ENCODE data around the gene OLFML3.

The OLFML3 gene

DNA sequence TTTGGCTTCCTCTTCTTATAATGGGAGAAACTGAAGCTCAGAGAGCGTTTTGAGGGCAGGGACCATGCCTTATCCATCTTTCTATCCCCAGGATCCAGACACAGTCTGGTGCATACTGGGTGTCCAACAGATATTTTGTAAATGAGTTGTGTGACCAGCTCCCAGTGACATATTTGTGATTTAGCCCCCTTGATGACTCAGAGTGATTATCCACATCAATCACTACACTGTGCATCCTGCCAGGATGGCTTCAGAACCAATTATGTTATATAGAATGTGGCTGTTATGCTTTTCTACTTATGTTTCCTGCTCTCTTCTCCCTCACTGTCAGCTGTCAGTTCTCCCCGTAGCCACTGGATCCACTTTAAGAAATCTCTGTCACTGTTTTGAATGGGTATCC is 11.3 kb downstream of the OLFML3 start:
- H3K27ac ChIP-seq (ENCODE audit: insufficient read depth, low read length, poor library complexity, severe bottlenecking) = no peak overlapping the region
- DNase-seq = no peak

DNA sequence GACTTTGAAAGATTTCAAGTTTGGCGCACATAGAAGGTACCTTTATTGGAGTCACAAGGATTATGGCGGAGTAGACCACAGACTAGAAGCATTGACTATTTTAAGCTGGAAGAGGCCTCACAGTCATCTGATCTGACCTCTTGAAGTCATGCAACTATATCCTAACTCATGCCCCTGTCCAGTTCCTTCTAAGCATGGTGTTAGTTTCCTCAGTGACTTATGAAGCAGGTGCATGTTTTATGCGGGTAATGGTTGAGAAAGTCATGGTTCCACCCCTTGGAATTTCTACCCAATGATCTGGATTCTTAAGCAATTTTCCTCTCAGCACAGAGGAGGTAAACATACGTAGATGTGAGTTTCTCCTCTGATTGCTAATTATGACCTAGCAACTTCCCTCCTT is 11.7 kb downstream of the OLFML3 start:
- H3K4me1 ChIP-seq (ENCODE audit: control insufficient read depth, insufficient read depth, low read length, poor library complexity, severe bottlenecking) = no peaks in the 10 kb centered on the region
- no peak for DNase-seq
- H3K27me3 ChIP-seq (replicated peaks; ENCODE audit: control insufficient read depth, insufficient read depth, low read length, poor library complexity, severe bottlenecking) = no peaks in the 10 kb centered on the region
- no peaks in the 10 kb centered on the region for H3K36me3 ChIP-seq (ENCODE audit: control insufficient read depth, insufficient read depth, low read length)
- no peak overlapping the region for H3K4me3 ChIP-seq (ENCODE audit: insufficient read depth, low read depth, low read length, poor library complexity, severe bottlenecking)
- H3K9me3 ChIP-seq (ENCODE audit: control insufficient read depth, low read length) = peaks cover 5% of the 10 kb centered on the region
- H3K27ac ChIP-seq (ENCODE audit: insufficient read depth, low read length, poor library complexity, severe bottlenecking) = no peak overlapping the region

More for the DNA sequence above, 11.3 kb downstream of the OLFML3 start:
- Histone ChIP-seq H3K4me1 (ENCODE audit: control insufficient read depth, insufficient read depth, low read length, poor library complexity, severe bottlenecking) (no peaks in the 10 kb centered on the region), H3K9me3 (ENCODE audit: control insufficient read depth, low read length) (peaks cover 5% of the 10 kb centered on the region), H3K4me3 (ENCODE audit: insufficient read depth, low read depth, low read length, poor library complexity, severe bottlenecking) (no peak overlapping the region), H3K27me3 (replicated peaks; ENCODE audit: control insufficient read depth, insufficient read depth, low read length, poor library complexity, severe bottlenecking) (no peaks in the 10 kb centered on the region), H3K36me3 (ENCODE audit: control insufficient read depth, insufficient read depth, low read length) (no peaks in the 10 kb centered on the region)

DNA sequence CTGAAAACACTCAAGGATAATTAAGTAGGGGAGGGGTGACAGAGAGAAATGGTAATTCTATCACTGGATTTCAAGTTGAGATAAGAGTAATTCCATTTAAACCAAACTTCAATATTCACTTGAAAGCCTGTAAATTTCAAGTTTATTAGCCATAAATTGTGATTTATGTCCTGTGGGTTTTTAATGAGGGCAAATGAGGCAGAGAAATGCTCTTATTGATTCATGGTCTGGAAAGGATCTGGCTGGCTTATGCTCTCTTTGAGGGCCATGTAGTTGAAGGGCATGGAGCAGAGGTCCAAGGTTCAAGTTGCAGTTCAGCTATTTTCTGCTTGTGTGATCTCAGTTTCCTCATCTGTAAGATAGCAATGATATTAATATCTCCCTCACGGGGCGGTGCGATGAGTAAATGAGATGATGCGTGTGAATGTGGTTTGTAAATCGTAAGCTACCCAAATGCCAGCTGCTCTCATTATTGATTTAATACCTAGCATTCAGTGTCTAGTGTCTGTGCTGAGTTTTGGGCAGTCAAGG is 12.3 kb downstream of the OLFML3 start:
- Histone ChIP-seq H3K4me1 (ENCODE audit: control insufficient read depth, insufficient read depth, low read length, poor library complexity, severe bottlenecking) (no peaks in the 10 kb centered on the region), H3K9me3 (ENCODE audit: control insufficient read depth, low read length) (peaks cover 5% of the 10 kb centered on the region), H3K27ac (ENCODE audit: insufficient read depth, low read length, poor library complexity, severe bottlenecking) (no peak overlapping the region), H3K36me3 (ENCODE audit: control insufficient read depth, insufficient read depth, low read length) (no peaks in the 10 kb centered on the region), H3K4me3 (ENCODE audit: insufficient read depth, low read depth, low read length, poor library complexity, severe bottlenecking) (no peak overlapping the region), H3K27me3 (replicated peaks; ENCODE audit: control insufficient read depth, insufficient read depth, low read length, poor library complexity, severe bottlenecking) (no peaks in the 10 kb centered on the region)
- DNase-seq = no peak

DNA sequence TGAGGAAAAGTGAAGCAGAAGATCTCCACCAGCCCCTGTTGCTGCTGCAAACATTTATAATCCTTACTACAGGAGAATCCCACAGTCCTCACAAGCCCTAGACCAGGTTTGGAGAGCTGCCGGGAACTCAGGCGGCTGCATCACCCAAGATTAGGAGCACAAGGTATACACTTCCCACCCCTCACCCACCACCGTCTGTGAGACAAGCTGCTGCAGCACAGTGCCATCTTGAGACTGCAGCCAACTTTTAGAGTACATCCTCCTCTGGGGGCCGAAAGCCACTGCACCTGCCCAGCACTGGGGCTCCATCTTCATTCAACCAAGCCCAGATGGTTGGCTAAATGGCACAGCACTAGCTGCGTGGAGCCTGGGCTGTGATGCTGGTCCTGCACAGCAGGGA is 13.8 kb downstream of the OLFML3 start:
- Histone ChIP-seq H3K4me1 (ENCODE audit: control insufficient read depth, insufficient read depth, low read length, poor library complexity, severe bottlenecking) (no peaks in the 10 kb centered on the region), H3K27ac (ENCODE audit: insufficient read depth, low read length, poor library complexity, severe bottlenecking) (no peak overlapping the region), H3K9me3 (ENCODE audit: control insufficient read depth, low read length) (peaks cover 5% of the 10 kb centered on the region), H3K36me3 (ENCODE audit: control insufficient read depth, insufficient read depth, low read length) (no peaks in the 10 kb centered on the region), H3K4me3 (ENCODE audit: insufficient read depth, low read depth, low read length, poor library complexity, severe bottlenecking) (no peak overlapping the region), H3K27me3 (replicated peaks; ENCODE audit: control insufficient read depth, insufficient read depth, low read length, poor library complexity, severe bottlenecking) (no peaks in the 10 kb centered on the region)
- DNase-seq = no peak

DNA sequence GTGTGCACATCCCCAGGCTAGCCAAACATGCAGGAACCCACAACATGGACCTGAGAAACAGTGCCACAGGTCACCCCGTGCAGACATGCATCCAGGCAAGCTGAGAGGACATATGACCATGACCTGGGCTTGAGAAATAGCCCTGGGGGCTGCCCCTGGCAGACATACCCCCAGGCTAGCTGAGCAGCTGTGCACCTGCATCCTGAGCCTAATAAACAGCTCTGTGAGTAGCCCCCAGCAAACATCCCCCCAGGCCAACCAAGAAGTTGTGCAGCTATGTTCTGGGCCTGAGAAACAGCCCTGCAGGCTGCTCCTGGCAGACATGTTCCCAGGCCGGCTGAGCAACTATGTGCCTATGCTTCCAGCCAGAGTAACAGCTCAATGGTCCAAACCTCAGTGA is 14.5 kb downstream of the OLFML3 start:
- H3K4me3 ChIP-seq (ENCODE audit: insufficient read depth, low read depth, low read length, poor library complexity, severe bottlenecking) = no peak overlapping the region

DNA sequence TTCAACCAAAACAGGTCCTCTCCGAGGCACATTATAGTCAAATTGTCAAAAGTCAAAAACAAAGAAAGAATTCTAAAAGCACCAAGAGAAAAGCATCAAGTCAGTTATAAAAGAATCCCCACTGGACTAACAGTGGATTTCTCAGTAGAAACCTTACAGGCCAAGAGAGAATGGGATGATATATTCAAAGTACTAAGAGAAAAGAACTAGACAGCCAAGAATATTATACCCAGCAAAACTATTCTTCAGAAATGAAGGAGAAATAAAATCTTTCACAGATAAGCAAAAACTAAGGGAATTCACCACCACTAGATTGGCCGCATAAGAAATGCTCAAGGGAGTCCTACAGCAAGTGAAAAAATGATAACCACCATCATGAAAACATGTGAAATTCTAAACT is 16.1 kb downstream of the OLFML3 start:
- Histone ChIP-seq H3K27ac (ENCODE audit: insufficient read depth, low read length, poor library complexity, severe bottlenecking) (no peak overlapping the region), H3K9me3 (ENCODE audit: control insufficient read depth, low read length) (peaks cover 5% of the 10 kb centered on the region), H3K36me3 (ENCODE audit: control insufficient read depth, insufficient read depth, low read length) (no peaks in the 10 kb centered on the region), H3K27me3 (replicated peaks; ENCODE audit: control insufficient read depth, insufficient read depth, low read length, poor library complexity, severe bottlenecking) (no peaks in the 10 kb centered on the region), H3K4me1 (ENCODE audit: control insufficient read depth, insufficient read depth, low read length, poor library complexity, severe bottlenecking) (no peaks in the 10 kb centered on the region), H3K4me3 (ENCODE audit: insufficient read depth, low read depth, low read length, poor library complexity, severe bottlenecking) (no peak overlapping the region)
- no peak for DNase-seq

More for the DNA sequence above, 14.5 kb downstream of the OLFML3 start:
- no peak for DNase-seq
- Histone ChIP-seq H3K9me3 (ENCODE audit: control insufficient read depth, low read length) (peaks cover 5% of the 10 kb centered on the region), H3K4me1 (ENCODE audit: control insufficient read depth, insufficient read depth, low read length, poor library complexity, severe bottlenecking) (no peaks in the 10 kb centered on the region), H3K27me3 (replicated peaks; ENCODE audit: control insufficient read depth, insufficient read depth, low read length, poor library complexity, severe bottlenecking) (no peaks in the 10 kb centered on the region), H3K36me3 (ENCODE audit: control insufficient read depth, insufficient read depth, low read length) (no peaks in the 10 kb centered on the region), H3K27ac (ENCODE audit: insufficient read depth, low read length, poor library complexity, severe bottlenecking) (no peak overlapping the region)

DNA sequence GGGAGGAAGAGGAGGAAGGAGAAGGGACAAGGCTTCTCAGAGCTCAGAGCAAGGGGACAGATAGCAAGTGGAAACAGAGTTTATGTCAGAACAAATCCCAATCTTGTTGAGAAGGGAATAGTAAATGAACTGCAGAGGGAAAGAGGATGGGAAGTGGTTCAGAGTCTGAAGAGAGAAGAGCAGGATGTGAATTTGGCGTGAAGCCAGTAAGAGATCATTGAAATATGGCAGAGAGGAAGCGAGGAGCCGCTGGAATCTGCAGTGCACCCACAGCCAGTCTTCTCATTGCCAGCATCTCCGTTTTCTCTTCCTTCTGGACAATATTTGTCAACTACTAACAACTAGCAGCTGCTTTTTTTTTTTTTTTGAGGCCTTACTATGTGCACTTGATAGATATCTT is 19.1 kb downstream of the OLFML3 start:
- no peaks in the 10 kb centered on the region for H3K36me3 ChIP-seq (ENCODE audit: control insufficient read depth, insufficient read depth, low read length)
- H3K4me1 ChIP-seq (ENCODE audit: control insufficient read depth, insufficient read depth, low read length, poor library complexity, severe bottlenecking) = no peaks in the 10 kb centered on the region
- H3K4me3 ChIP-seq (ENCODE audit: insufficient read depth, low read depth, low read length, poor library complexity, severe bottlenecking) = no peak overlapping the region
- H3K9me3 ChIP-seq (ENCODE audit: control insufficient read depth, low read length) = peaks cover 5% of the 10 kb centered on the region
- H3K27me3 ChIP-seq (replicated peaks; ENCODE audit: control insufficient read depth, insufficient read depth, low read length, poor library complexity, severe bottlenecking) = no peaks in the 10 kb centered on the region
- no peak overlapping the region for H3K27ac ChIP-seq (ENCODE audit: insufficient read depth, low read length, poor library complexity, severe bottlenecking)
- no peak for DNase-seq

DNA sequence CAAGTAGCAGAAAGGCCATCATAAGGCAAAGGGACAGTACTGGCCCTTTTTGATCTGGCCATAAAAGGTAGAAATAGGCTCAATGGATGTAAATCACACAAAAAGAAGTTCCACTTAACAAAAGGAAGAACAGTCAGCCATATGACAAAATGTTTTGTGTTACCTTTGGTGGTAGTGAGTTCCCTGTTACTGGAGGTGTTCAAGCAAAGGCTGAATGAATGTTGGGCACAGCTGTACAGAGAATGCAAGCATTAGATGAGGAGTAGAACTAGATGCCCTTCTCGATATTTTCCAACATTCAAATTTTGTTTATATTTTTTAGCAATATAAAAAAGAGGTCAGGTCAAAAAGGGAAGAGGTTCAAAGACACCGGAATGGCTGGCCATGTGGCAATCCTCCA is 20.0 kb downstream of the OLFML3 start:
- DNase-seq = no peak
- no peaks in the 10 kb centered on the region for H3K36me3 ChIP-seq (ENCODE audit: control insufficient read depth, insufficient read depth, low read length)
- no peak overlapping the region for H3K27ac ChIP-seq (ENCODE audit: insufficient read depth, low read length, poor library complexity, severe bottlenecking)
- no peak overlapping the region for H3K4me3 ChIP-seq (ENCODE audit: insufficient read depth, low read depth, low read length, poor library complexity, severe bottlenecking)
- no peaks in the 10 kb centered on the region for H3K4me1 ChIP-seq (ENCODE audit: control insufficient read depth, insufficient read depth, low read length, poor library complexity, severe bottlenecking)
- H3K27me3 ChIP-seq (replicated peaks; ENCODE audit: control insufficient read depth, insufficient read depth, low read length, poor library complexity, severe bottlenecking) = no peaks in the 10 kb centered on the region
- peaks cover 5% of the 10 kb centered on the region for H3K9me3 ChIP-seq (ENCODE audit: control insufficient read depth, low read length)

DNA sequence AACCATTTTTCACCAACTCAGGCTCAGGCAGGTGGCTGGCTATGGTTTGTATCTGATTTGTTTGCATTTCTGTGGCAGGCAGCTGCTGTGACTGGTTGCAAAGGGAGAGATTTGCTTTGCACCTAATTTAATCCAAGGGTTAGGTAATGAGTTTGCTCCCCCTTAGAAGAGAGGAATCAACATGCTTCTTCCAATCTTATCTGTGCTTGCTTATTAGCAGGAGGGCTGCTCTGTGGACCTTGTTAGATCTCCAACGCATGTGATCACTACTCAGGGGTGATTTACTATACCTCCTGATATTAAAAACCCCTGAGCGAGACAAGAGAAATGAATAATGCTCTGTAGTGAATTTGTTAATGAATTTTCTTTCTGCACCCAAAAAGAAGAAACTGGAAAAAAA is 20.5 kb downstream of the OLFML3 start:
- Histone ChIP-seq H3K4me1 (ENCODE audit: control insufficient read depth, insufficient read depth, low read length, poor library complexity, severe bottlenecking) (no peaks in the 10 kb centered on the region), H3K4me3 (ENCODE audit: insufficient read depth, low read depth, low read length, poor library complexity, severe bottlenecking) (no peak overlapping the region), H3K9me3 (ENCODE audit: control insufficient read depth, low read length) (peaks cover 5% of the 10 kb centered on the region), H3K27me3 (replicated peaks; ENCODE audit: control insufficient read depth, insufficient read depth, low read length, poor library complexity, severe bottlenecking) (no peaks in the 10 kb centered on the region), H3K36me3 (ENCODE audit: control insufficient read depth, insufficient read depth, low read length) (no peaks in the 10 kb centered on the region), H3K27ac (ENCODE audit: insufficient read depth, low read length, poor library complexity, severe bottlenecking) (no peak overlapping the region)
- no peak for DNase-seq

DNA sequence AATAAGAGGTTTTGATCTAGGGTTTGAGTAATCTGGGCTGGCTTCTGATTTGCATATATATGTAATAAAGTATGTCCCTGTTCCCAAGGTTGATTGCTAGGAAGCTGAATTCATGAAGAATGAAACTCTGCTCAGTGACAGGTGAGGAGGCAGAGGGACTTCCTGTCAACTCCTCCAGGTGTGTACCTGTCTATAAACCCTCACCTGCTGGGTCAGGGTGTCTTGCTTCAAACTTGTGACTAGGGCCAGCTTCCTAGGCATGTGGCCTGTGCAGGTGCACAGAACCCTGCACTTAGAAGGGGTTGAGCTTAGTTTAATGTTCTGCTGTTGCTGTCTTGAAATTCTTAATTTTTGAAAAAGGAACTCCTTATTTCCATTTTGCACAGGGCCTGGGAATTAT is 21.1 kb downstream of the OLFML3 start:
- Histone ChIP-seq H3K36me3 (ENCODE audit: control insufficient read depth, insufficient read depth, low read length) (no peaks in the 10 kb centered on the region), H3K9me3 (ENCODE audit: control insufficient read depth, low read length) (peaks cover under 1% of the 10 kb centered on the region), H3K27ac (ENCODE audit: insufficient read depth, low read length, poor library complexity, severe bottlenecking) (no peak overlapping the region), H3K4me1 (ENCODE audit: control insufficient read depth, insufficient read depth, low read length, poor library complexity, severe bottlenecking) (no peaks in the 10 kb centered on the region), H3K27me3 (replicated peaks; ENCODE audit: control insufficient read depth, insufficient read depth, low read length, poor library complexity, severe bottlenecking) (no peaks in the 10 kb centered on the region), H3K4me3 (ENCODE audit: insufficient read depth, low read depth, low read length, poor library complexity, severe bottlenecking) (no peak overlapping the region)
- no peak for DNase-seq
